CD14-positive monocyte (primary cell): ENCODE data around the gene PUM1. TPM values are rescaled to one million over a fixed set of nuclear protein-coding genes. Genes with fewer than 3 reads are reported as not detected.

Experiments
- DNase-seq, 3 donors: peaks; one replicate each; pipeline ENCODE4 v3.0.0-alpha.2; 2011 to 2022
- H2AFZ ChIP-seq: 2 replicates; pipeline ENCODE4 v1.6.0; 2012; ENCODE audit warnings: mild to moderate bottlenecking, low read depth, low read length, inconsistent platforms; ENCODE audit not compliant: insufficient read depth, poor library complexity, severe bottlenecking
- H3K27ac ChIP-seq, 2 donors: 1 replicate in 1 of 2; 2 replicates in 1 of 2; pipeline ENCODE4 v1.5.1; 2012 to 2013; ENCODE audit warnings: low read length in 2 of 2, control low read depth in 1 of 2, inconsistent platforms in 1 of 2, low read depth in 1 of 2, mild to moderate bottlenecking in 1 of 2
- H3K27me3 ChIP-seq, 2 donors: one replicate each; pipeline versions ENCODE4 v1.6.0 to v1.6.1; 2011 to 2013; ENCODE audit warnings: low read length in 2 of 2; ENCODE audit not compliant: control insufficient read depth in 2 of 2, insufficient read depth in 2 of 2
- H3K36me3 ChIP-seq, 2 donors: replicated peaks in 1 of 2; 1 replicate in 1 of 2; 2 replicates in 1 of 2; pipeline versions ENCODE4 v1.5.1 to v1.6.1; 2012 to 2013; ENCODE audit warnings: low read length in 2 of 2, control low read depth in 1 of 2, inconsistent platforms in 1 of 2, mild to moderate bottlenecking in 1 of 2; ENCODE audit not compliant: insufficient read depth in 2 of 2, control insufficient read depth in 1 of 2
- H3K4me1 ChIP-seq, 2 donors: 1 replicate in 1 of 2; 2 replicates in 1 of 2; pipeline versions ENCODE4 v1.5.1 to v1.6.1; 2012 to 2013; ENCODE audit warnings: low read length in 2 of 2, control low read depth in 1 of 2, inconsistent platforms in 1 of 2, mild to moderate bottlenecking in 1 of 2, moderate library complexity in 1 of 2; ENCODE audit not compliant: insufficient read depth in 2 of 2, control insufficient read depth in 1 of 2
- H3K4me2 ChIP-seq: replicated peaks from 2 replicates; pipeline ENCODE3; 2012; ENCODE audit warnings: low read length, moderate library complexity, mild to moderate bottlenecking; ENCODE audit not compliant: poor library complexity, severe bottlenecking; ENCODE audit errors: extremely low read depth
- H3K4me3 ChIP-seq, 3 experiments: fragments of 200-600 bp in 1 of 3; sonication (generic) in 1 of 3; replicated peaks in 1 of 3; 1 replicate in 2 of 3; 2 replicates in 1 of 3; pipeline ENCODE4 v1.5.1; 2011 to 2013; ENCODE audit warnings: low read length in 3 of 3, mild to moderate bottlenecking in 3 of 3, control low read depth in 2 of 3, low read depth in 2 of 3, inconsistent platforms in 1 of 3, moderate library complexity in 1 of 3
- H3K79me2 ChIP-seq: 2 replicates; pipeline ENCODE4 v1.6.0; 2012; ENCODE audit warnings: mild to moderate bottlenecking, control low read depth, inconsistent platforms, low read length, moderate library complexity; ENCODE audit not compliant: insufficient read depth
- H3K9ac ChIP-seq: 2 replicates; pipeline ENCODE4 v1.6.0; 2017; ENCODE audit warnings: low read length, mild to moderate bottlenecking; ENCODE audit not compliant: insufficient read depth, poor library complexity, severe bottlenecking
- H3K9me3 ChIP-seq, 2 donors: replicated peaks in 1 of 2; 1 replicate in 1 of 2; 2 replicates in 1 of 2; pipeline versions ENCODE4 v1.5.1 to v1.6.1; 2012 to 2013; ENCODE audit warnings: low read length in 2 of 2, control low read depth in 1 of 2; ENCODE audit not compliant: control insufficient read depth in 1 of 2, insufficient read depth in 1 of 2
- H4K20me1 ChIP-seq: 2 replicates; pipeline ENCODE4 v1.6.0; 2012; ENCODE audit warnings: mild to moderate bottlenecking, low read length, control low read depth, moderate library complexity; ENCODE audit not compliant: insufficient read depth
- H3K27ac Mint-ChIP-seq, 7 donors: one replicate each; pipeline ENCODE4 v1.8.0; 2020; ENCODE audit warnings: mild to moderate bottlenecking in 7 of 7, mixed read lengths in 7 of 7, moderate library complexity in 6 of 7, inconsistent platforms in 2 of 7
- H3K27me3 Mint-ChIP-seq, 3 donors: one replicate each; pipeline ENCODE4 v1.8.0; 2021 to 2022; ENCODE audit warnings: low read depth in 3 of 3, mild to moderate bottlenecking in 3 of 3, mixed read lengths in 3 of 3, moderate library complexity in 3 of 3, inconsistent platforms in 1 of 3
- H3K36me3 Mint-ChIP-seq, 2 donors: one replicate each; pipeline ENCODE4 v1.8.0; 2020; ENCODE audit warnings: mixed read lengths in 2 of 2, inconsistent platforms in 1 of 2, mild to moderate bottlenecking in 1 of 2
- H3K4me1 Mint-ChIP-seq: one replicate; pipeline ENCODE4 v1.8.0; 2020; ENCODE audit warnings: mild to moderate bottlenecking, mixed read lengths
- H3K4me3 Mint-ChIP-seq, 2 donors: one replicate each; pipeline ENCODE4 v1.8.0; 2020; ENCODE audit warnings: mild to moderate bottlenecking in 2 of 2, mixed read lengths in 2 of 2, moderate library complexity in 1 of 2
- H3K9me3 Mint-ChIP-seq, 7 donors: one replicate each; pipeline ENCODE4 v1.8.0; 2020 to 2022; ENCODE audit warnings: mixed read lengths in 7 of 7, mild to moderate bottlenecking in 6 of 7, moderate library complexity in 6 of 7, inconsistent platforms in 2 of 7
- CTCF ChIP-seq: fragments of 200-600 bp; IDR thresholded peaks from one replicate; pipeline ENCODE4 v1.8.0; 2022; ENCODE audit warnings: antibody characterized with exemption, mild to moderate bottlenecking
- WGBS: methylation state at CpG from one replicate; pipeline ENCODE4 v1.1.5; 2013; ENCODE audit warnings: missing lambda C conversion rate; ENCODE audit not compliant: insufficient coverage; 5-methylcytosine and 5-hydroxymethylcytosine counted together
- intact Hi-C, 2 donors: fragments of 100-400 bp; cut with micrococcal nuclease; formaldehyde crosslinking; loops; one replicate each; pipeline versions ENCODE4 v1.15.0 to v1.15.1; 2023
- polyA plus RNA-seq, 3 donors: library from polyadenylated mRNA; depleted of rRNA in 1 of 3; unstranded in 2 of 3; stranded (reverse) in 1 of 3; fragments of 300-500 nt in 2 of 3; fragments of >200 nt in 1 of 3; fragmentation: Illumina TruSeq in 2 of 3; gene quantifications; 1 replicate in 2 of 3; 2 replicates in 1 of 3; pipeline ENCODE4 v1.2.3, GENCODE V29; 2012 to 2021

Gene PUM1
- polyA plus RNA-seq, 3 donors = 55.0 to 86.1 (median 62.4) TPM

GRCh38 chr1:30909365-30910068 is 156.0 kb downstream of the PUM1 start:
- Mint-ChIP-seq H3K9me3 (peaks cover 0 to 14% (median 7%) of the 10 kb centered on the region in 7 donors), H3K27me3 (peaks cover 41 to 51% (median 42%) of the 10 kb centered on the region in 3 donors), H3K27ac (peak overlapping the region in 6 of 7 donors; percentile 6 to 88 (median 56)), H3K36me3 (peaks cover 13 to 15% of the 10 kb centered on the region in 2 donors), H3K4me3 (peak overlapping the region; percentile 76 to 92), H3K4me1 (peaks cover 70% of the 10 kb centered on the region)
- H3K4me3 ChIP-seq = peak overlapping the region in 1 of 3 experiments; percentile 68
- 25% methylated on average over 11 of the region's 14 CpGs for WGBS
- H3K27me3 ChIP-seq = peaks cover 14 to 45% of the 10 kb centered on the region in 2 donors
- H3K9ac ChIP-seq = peak overlapping the region; percentile 29
- TF ChIP-seq CTCF = no peak
- intact Hi-C loops = loop anchor here (2.0 to 5.0 kb wide), 3 partner anchors 105 to 192 kb away; no protein-coding TSS in a partner anchor
- H3K27ac ChIP-seq = no peak overlapping the region
- peaks cover 0 to 3% of the 10 kb centered on the region in 2 donors for H3K9me3 ChIP-seq
- H3K79me2 ChIP-seq = no peaks in the 10 kb centered on the region
- no peak for DNase-seq
- H4K20me1 ChIP-seq = peaks cover 7% of the 10 kb centered on the region
- H3K4me2 ChIP-seq = peak overlapping the region; percentile 77
- no peaks in the 10 kb centered on the region for H3K36me3 ChIP-seq
- H2AFZ ChIP-seq = peak overlapping the region; percentile 78
- peaks cover 65% of the 10 kb centered on the region in 2 donors for H3K4me1 ChIP-seq

GRCh38 chr1:30908696-30909364 is 156.7 kb downstream of the PUM1 start, which contains the start of gene SDC3:
SDC3 (minus strand) TSS chr1:30908758; CDS start chr1:30908586, 172 bp downstream.
- no peaks in the 10 kb centered on the region for H3K79me2 ChIP-seq
- Mint-ChIP-seq H3K4me3 (peak within 1 kb of the TSS; percentile 78 to 92), H3K4me1 (peaks cover 65% of the 10 kb centered on the region), H3K36me3 (peaks cover 10 to 11% of the 10 kb centered on the region in 2 donors), H3K27me3 (peaks cover 43 to 58% (median 49%) of the 10 kb centered on the region in 3 donors), H3K9me3 (peaks cover 0 to 14% (median 7%) of the 10 kb centered on the region in 7 donors), H3K27ac (peak within 1 kb of the TSS in 6 of 7 donors; percentile 19 to 88 (median 42))
- WGBS = 4% methylated on average over 56 of the region's 68 CpGs
- peaks cover 7% of the 10 kb centered on the region for H4K20me1 ChIP-seq
- peak within 1 kb of the TSS; percentile 19 to 68 (median 20) for H3K4me3 ChIP-seq
- DNase-seq = peak in 1 of 3 donors; percentile 21
- peak within 1 kb of the TSS; percentile 77 for H3K4me2 ChIP-seq
- peak within 1 kb of the TSS; percentile 78 for H2AFZ ChIP-seq
- peaks cover 14 to 49% of the 10 kb centered on the region in 2 donors for H3K27me3 ChIP-seq
- H3K9ac ChIP-seq = peak within 1 kb of the TSS; percentile 29
- peaks cover 58 to 59% of the 10 kb centered on the region in 2 donors for H3K4me1 ChIP-seq
- H3K27ac ChIP-seq = no peak within 1 kb of the TSS
- no peak for TF ChIP-seq CTCF
- intact Hi-C loops = no loop called here
- peaks cover 0 to 3% of the 10 kb centered on the region in 2 donors for H3K9me3 ChIP-seq
- no peaks in the 10 kb centered on the region for H3K36me3 ChIP-seq
